MCF 10A (cell line): ENCODE results near the gene AMIGO2. TPM values are rescaled to one million over a fixed set of nuclear protein-coding genes. Genes with fewer than 3 reads are reported as not detected.

Source experiments
- BruUV-seq: library from RNA; stranded (reverse); fragments of 400-500 nt; replicated peaks from 2 replicates; lab custom pipeline; 2021; lab: Mats Ljungman, UMichigan
- CTCF ChIA-PET: fragments of 300-600 bp; sonication (Branson Sonifier 250); formaldehyde crosslinking; extraction: SDS; loops from one replicate; lab custom pipeline; 2021; ENCODE audit warnings: antibody characterized with exemption, inconsistent platforms; lab: Yijun Ruan, JAX
- POLR2A ChIA-PET: fragments of 300-600, 350-650 bp; sonication (Branson Sonifier 250); formaldehyde crosslinking; extraction: SDS; loops from one replicate; lab custom pipeline; 2020; ENCODE audit warnings: antibody characterized with exemption, inconsistent platforms; lab: Yijun Ruan, JAX
- DNase-seq: peaks from one replicate; pipeline ENCODE4 v3.0.0-alpha.2; 2018; ENCODE audit not compliant: unreplicated experiment
- H3K27ac Mint-ChIP-seq: one replicate; pipeline ENCODE4 v1.8.0; 2022; ENCODE audit warnings: mild to moderate bottlenecking, low read depth, mixed read lengths; ENCODE audit not compliant: unreplicated experiment
- H3K27me3 Mint-ChIP-seq: one replicate; pipeline ENCODE4 v1.8.0; 2022; ENCODE audit warnings: mixed read lengths; ENCODE audit not compliant: insufficient read depth, unreplicated experiment
- H3K36me3 Mint-ChIP-seq: one replicate; pipeline ENCODE4 v1.8.0; 2022; ENCODE audit warnings: mild to moderate bottlenecking, moderate library complexity, mixed read lengths; ENCODE audit not compliant: insufficient read depth, unreplicated experiment
- H3K4me1 Mint-ChIP-seq: one replicate; pipeline ENCODE4 v1.8.0; 2022; ENCODE audit warnings: mixed read lengths; ENCODE audit not compliant: insufficient read depth, unreplicated experiment
- H3K4me3 Mint-ChIP-seq: one replicate; pipeline ENCODE4 v1.8.0; 2022; ENCODE audit warnings: mild to moderate bottlenecking, moderate library complexity, mixed read lengths; ENCODE audit not compliant: unreplicated experiment
- H3K9me3 Mint-ChIP-seq: one replicate; pipeline ENCODE4 v1.8.0; 2022; ENCODE audit warnings: mixed read lengths; ENCODE audit not compliant: unreplicated experiment
- CTCF ChIP-seq: fragments of 200-600 bp; IDR thresholded peaks from one replicate; pipeline ENCODE4 v1.8.0; 2022; ENCODE audit warnings: antibody characterized with exemption, mild to moderate bottlenecking; ENCODE audit not compliant: unreplicated experiment
- intact Hi-C: fragments of 100-400 bp; cut with micrococcal nuclease; formaldehyde crosslinking; loops from 2 replicates; pipeline ENCODE4 v1.14.1; 2022
- total RNA-seq: library from RNA; stranded (reverse); gene quantifications from 2 replicates; pipeline ENCODE4 v1.2.3, GENCODE V29; 2022

AMIGO2 gene
- total RNA-seq, 1 experiment from 2014 or later: 32.6 TPM

GRCh38 chr12:47110718-47111391 lies 31.1 kb upstream of the AMIGO2 start:
- no peak overlapping the region for H3K4me3 Mint-ChIP-seq
- CTCF ChIA-PET: interaction anchor here (1.1 kb wide), 1 partner anchor 30 kb away, joined by 4 read pairs; no protein-coding TSS in a partner anchor
- intact Hi-C loops: no loop called here
- no peak overlapping the region for H3K27ac Mint-ChIP-seq
- H3K27me3 Mint-ChIP-seq: no peaks in the 10 kb centered on the region
- POLR2A ChIA-PET: interaction anchor here (0.8 to 2.5 kb wide), 2 partner anchors 13 to 16 kb away, joined by 3 to 6 read pairs; no protein-coding TSS in a partner anchor
- peaks cover 5% of the 10 kb centered on the region for H3K4me1 Mint-ChIP-seq
- no TSS peak for BruUV-seq
- DNase-seq: no peak
- TF ChIP-seq CTCF: no peak
- H3K36me3 Mint-ChIP-seq: peaks cover 4% of the 10 kb centered on the region
- H3K9me3 Mint-ChIP-seq: no peaks in the 10 kb centered on the region

- TF ChIP-seq CTCF: no peak
- CTCF ChIA-PET: interaction anchor here (1.1 kb wide), 1 partner anchor 31 kb away, joined by 4 read pairs; no protein-coding TSS in a partner anchor
- intact Hi-C loops: no loop called here
- peaks cover 4% of the 10 kb centered on the region for H3K36me3 Mint-ChIP-seq
- no TSS peak for BruUV-seq
- H3K9me3 Mint-ChIP-seq: no peaks in the 10 kb centered on the region
- H3K27ac Mint-ChIP-seq: no peak overlapping the region
- DNase-seq: no peak
- no peaks in the 10 kb centered on the region for H3K27me3 Mint-ChIP-seq
- H3K4me3 Mint-ChIP-seq: no peak overlapping the region
- H3K4me1 Mint-ChIP-seq: peaks cover under 1% of the 10 kb centered on the region
- POLR2A ChIA-PET: interaction anchor here (0.5 to 2.5 kb wide), 3 partner anchors 11 to 15 kb away, joined by 3 to 6 read pairs (median 3); no protein-coding TSS in a partner anchor
Measured at GRCh38 chr12:47110011-47110541, 30.3 kb upstream of the AMIGO2 start.

GRCh38 chr12:47107926-47108325 lies 28.2 kb upstream of the AMIGO2 start:
- Mint-ChIP-seq H3K4me3 (no peak overlapping the region), H3K27me3 (no peaks in the 10 kb centered on the region), H3K4me1 (peaks cover 6% of the 10 kb centered on the region), H3K27ac (no peak overlapping the region), H3K36me3 (no peaks in the 10 kb centered on the region), H3K9me3 (no peaks in the 10 kb centered on the region)
- POLR2A ChIA-PET: interaction anchor here (1.0 kb wide), 1 partner anchor 22 kb away, joined by 3 read pairs; no protein-coding TSS in a partner anchor
- no peak for DNase-seq
- CTCF ChIA-PET: no interaction called here
- TF ChIP-seq CTCF: no peak
- intact Hi-C loops: no loop called here
- BruUV-seq: no TSS peak

GRCh38 chr12:47107446-47107845 lies 27.7 kb upstream of the AMIGO2 start:
- no TSS peak for BruUV-seq
- H3K9me3 Mint-ChIP-seq: no peaks in the 10 kb centered on the region
- H3K27me3 Mint-ChIP-seq: no peaks in the 10 kb centered on the region
- ChIA-PET CTCF (no interaction called here), POLR2A (interaction anchor here (1.0 kb wide), 1 partner anchor 21 kb away, joined by 3 read pairs; no protein-coding TSS in a partner anchor)
- DNase-seq: no peak
- peaks cover 6% of the 10 kb centered on the region for H3K4me1 Mint-ChIP-seq
- H3K4me3 Mint-ChIP-seq: no peak overlapping the region
- no peak for TF ChIP-seq CTCF
- H3K36me3 Mint-ChIP-seq: no peaks in the 10 kb centered on the region
- intact Hi-C loops: no loop called here
- H3K27ac Mint-ChIP-seq: no peak overlapping the region
